Fibroblast of the aortic adventitia (primary cell): ENCODE measurements around the gene PDZD7. TPM values are rescaled to one million over a fixed set of nuclear protein-coding genes. Genes with fewer than 3 reads are reported as not detected.

Source experiments
- DNase-seq: peaks from one replicate; pipeline ENCODE4 v3.0.0-alpha.2; 2010; ENCODE audit warnings: low read depth
- H3K4me3 ChIP-seq: 2 replicates; pipeline ENCODE4 v1.5.1; 2011; ENCODE audit warnings: low read depth, mild to moderate bottlenecking, control low read depth, low read length, moderate library complexity
- total RNA-seq: library from RNA; depleted of rRNA; stranded (reverse); fragments of >200 nt; gene quantifications from 2 replicates; pipeline ENCODE4 v1.2.3, GENCODE V29; 2012; ENCODE audit warnings: low replicate concordance
- TF ChIP-seq, protein P1 (sequence below): IDR thresholded peaks from 2 replicates; pipeline ENCODE4 v1.5.1; 2011; ENCODE audit warnings: mild to moderate bottlenecking, low read length, control low read depth, inconsistent platforms; ENCODE audit not compliant: insufficient read depth

Gene PDZD7
- total RNA-seq, 1 donor, result 0.27 TPM

DNA sequence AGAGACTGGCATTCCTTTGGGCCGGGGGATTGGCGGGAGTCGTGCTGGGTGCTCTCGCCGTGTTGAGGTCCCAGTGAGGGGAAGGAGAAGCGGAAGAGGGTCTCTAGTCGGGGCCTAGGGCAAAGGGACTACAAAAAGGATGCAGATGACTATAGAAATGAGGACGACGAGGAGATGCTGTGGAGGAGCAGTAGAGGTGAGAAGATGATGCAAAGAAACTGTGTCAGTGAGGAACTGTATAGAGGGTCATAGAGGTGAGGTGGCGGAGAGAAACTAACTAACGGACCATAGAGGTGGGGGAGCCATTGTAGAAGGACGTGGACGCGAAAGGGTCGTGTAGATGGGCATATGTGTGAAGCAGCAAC is 43.3 kb downstream of the PDZD7 start:
- TF ChIP-seq, protein P1, sequence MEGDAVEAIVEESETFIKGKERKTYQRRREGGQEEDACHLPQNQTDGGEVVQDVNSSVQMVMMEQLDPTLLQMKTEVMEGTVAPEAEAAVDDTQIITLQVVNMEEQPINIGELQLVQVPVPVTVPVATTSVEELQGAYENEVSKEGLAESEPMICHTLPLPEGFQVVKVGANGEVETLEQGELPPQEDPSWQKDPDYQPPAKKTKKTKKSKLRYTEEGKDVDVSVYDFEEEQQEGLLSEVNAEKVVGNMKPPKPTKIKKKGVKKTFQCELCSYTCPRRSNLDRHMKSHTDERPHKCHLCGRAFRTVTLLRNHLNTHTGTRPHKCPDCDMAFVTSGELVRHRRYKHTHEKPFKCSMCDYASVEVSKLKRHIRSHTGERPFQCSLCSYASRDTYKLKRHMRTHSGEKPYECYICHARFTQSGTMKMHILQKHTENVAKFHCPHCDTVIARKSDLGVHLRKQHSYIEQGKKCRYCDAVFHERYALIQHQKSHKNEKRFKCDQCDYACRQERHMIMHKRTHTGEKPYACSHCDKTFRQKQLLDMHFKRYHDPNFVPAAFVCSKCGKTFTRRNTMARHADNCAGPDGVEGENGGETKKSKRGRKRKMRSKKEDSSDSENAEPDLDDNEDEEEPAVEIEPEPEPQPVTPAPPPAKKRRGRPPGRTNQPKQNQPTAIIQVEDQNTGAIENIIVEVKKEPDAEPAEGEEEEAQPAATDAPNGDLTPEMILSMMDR, result no peak
- DNase-seq, result no peak
- peak overlapping the region; percentile 96 for H3K4me3 ChIP-seq

DNA sequence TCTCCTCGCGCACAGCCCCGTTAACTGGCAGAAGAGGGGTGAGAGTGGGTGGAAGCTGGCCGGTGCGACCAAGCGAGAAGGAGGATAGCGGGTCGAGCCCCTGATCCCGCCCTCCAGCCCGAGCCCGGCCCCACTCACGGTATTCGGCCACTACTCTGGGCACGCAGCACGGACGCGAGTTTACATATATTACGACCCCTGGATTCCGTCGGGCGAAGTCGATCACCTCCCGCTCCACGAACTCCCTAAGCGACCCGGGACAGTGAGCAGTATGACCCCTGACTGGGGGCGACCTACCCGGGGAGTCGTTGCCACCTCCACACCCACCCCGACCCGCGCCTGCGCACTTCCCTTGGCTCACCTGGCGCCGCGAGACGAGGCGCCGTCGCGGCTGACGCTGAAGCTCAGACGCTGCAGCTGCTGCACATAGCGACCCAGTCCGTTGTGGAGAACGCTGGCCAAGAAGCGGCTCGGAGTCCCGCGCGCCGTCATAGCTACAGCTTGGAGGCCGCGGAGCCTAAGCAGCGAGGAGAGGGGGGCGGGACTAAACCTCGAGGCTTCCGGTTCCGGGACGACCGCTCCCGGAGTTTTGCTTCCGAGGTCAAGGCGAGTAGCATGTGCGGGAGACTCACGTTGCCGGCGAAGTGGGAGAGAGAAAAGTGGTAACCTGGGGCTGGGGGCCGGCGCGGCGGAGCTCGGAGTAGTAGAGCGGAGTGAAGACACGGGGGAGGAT is 43.8 kb downstream of the PDZD7 start, which contains the start of the genes MRPL43 and TWNK:
Gene MRPL43 (minus strand): TSS at position 546 of the 733 bp plus-strand sequence. CDS start 54 bp downstream, at position 492.
Gene TWNK (plus strand): TSS at position 592 of the 733 bp plus-strand sequence. CDS start 668 bp downstream, outside the sequence.
- peak; percentile 68 for DNase-seq
- TF ChIP-seq, protein P1, result no peak
- peak within 1 kb of the TSS; percentile 96 for H3K4me3 ChIP-seq

DNA sequence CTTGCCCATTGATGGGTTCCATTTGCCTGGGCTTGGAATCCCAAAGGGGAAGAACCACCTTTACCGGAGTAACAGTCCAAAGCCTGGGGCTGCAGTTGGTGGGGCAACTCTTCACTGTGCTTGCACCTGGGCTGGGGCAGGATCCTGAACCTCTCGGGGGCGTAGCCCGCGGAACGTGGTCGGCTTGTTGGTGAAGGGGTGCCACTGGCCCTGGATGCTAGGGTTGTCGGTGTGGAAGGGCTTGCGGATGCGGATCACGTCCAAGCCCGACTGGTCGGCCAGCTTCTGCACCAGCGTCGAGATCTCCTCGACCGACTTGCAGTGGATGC is 44.3 kb downstream of the PDZD7 start:
- TF ChIP-seq, protein P1, result no peak
- DNase-seq, result no peak

DNA sequence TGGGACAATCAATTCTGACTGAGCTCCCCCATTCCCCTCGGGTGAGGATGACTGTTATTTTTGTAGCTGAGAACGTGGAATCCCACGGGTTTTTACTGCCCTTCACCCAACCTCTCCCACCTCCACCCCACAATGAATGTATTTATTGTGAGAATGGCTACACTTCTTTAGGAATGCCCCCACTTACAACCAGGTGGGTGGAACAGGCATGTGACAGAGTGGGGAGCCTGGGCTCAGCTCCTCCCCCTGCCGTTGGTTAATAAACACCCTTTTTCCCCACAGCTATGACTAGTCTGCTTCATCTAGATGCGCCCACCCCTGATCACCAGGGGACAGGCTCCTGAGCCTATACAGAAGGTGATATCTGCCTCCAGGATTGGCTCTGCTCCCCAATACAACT is 45.6 kb downstream of the PDZD7 start:
- H3K4me3 ChIP-seq, result no peak overlapping the region
- no peak for DNase-seq
- TF ChIP-seq, protein P1, result no peak

More for the DNA sequence above, 44.3 kb downstream of the PDZD7 start:
- H3K4me3 ChIP-seq, result peak overlapping the region; percentile 96

DNA sequence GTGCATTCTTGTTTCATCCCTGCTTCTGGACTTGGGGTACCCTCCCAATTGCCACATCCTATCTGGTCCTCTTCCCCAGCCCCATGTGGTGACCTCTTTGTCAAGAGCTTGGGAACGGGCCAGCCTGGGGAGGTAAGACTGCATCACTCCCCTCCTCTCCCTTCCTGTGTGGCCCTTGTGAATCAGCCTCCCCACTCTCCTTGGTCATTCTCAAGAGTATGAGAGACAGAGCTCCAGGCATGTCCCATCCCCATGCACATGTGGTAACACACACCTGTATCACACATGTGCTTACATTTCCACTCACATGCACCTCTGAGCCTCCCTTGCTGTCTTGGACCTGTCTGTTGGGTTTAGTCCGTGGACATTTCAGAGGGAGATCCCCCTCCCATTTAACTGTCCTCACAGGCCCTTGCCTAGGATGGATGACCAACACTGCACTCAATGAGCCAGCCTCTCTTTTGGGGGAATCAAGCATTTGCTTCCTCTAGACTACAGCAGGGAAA is 46.2 kb downstream of the PDZD7 start:
- TF ChIP-seq, protein P1, result no peak

DNA sequence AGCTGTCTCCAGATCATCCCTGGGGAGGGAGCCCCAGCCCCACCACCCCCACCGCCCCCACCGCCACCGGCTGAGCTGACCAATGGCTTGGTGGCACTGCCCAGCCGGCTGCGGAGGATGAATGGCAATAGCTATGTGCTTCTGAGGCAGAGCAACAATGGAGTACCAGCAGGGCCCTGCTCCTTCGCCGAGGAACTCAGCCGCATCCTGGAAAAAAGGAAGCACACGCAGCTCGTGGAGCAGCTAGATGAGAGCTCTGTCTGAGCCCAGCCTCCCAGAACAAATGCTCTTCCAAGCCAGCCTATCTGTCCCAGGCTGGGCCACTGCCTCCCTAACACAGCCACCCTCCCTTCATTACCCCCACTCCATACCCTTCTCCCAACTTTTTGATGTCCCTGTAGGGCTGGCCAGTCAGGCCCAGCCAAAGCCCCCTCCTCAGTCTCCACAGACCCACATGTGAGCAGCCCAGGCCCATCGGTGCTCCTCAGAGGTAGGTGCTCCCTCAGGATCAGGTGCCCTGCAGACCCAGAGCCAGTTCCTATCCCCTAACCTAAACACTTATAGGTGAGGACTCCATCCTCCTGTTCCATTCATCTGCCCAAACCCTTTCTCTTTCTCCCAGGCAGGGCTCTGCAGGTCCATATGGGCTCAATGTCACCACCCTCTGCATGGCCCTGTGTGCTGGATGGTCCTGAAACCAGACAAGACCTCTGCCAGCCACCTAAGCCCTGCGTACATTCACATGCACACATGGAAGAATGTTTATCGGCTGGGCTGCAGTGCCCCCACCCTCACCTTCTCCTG is 46.9 kb downstream of the PDZD7 start:
- no peak overlapping the region for H3K4me3 ChIP-seq
- DNase-seq, result no peak
- TF ChIP-seq, protein P1, result no peak

More for the DNA sequence above, 46.2 kb downstream of the PDZD7 start:
- no peak for DNase-seq
- H3K4me3 ChIP-seq, result no peak overlapping the region
